RKO (cell line): Measurements from ENCODE around the gene IMMP2L.

Experiments used
- DNase-seq: peaks from one replicate; pipeline ENCODE4 v3.0.0-alpha.2; 2016; ENCODE audit warnings: low spot score

IMMP2L gene

DNA sequence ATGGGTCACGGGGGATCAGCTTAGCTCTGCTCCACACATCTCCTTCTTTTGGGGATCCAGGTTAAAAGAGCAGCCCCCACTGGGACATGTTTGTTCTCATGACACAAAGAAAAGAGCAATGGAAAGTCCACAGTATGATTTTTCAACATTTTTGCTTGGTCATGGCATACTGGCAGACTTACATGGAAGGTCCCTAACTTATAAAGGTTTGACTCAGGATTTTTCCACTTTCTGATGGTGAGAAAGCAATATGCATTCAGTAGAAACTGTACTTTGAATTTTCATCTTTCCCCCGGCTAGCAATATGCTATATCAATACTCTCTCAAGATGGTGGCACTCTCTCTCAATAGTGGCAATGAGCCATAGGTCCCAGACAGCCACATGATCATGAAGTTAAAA, 699.0 kb downstream of the IMMP2L start:
- DNase-seq = no peak

DNA sequence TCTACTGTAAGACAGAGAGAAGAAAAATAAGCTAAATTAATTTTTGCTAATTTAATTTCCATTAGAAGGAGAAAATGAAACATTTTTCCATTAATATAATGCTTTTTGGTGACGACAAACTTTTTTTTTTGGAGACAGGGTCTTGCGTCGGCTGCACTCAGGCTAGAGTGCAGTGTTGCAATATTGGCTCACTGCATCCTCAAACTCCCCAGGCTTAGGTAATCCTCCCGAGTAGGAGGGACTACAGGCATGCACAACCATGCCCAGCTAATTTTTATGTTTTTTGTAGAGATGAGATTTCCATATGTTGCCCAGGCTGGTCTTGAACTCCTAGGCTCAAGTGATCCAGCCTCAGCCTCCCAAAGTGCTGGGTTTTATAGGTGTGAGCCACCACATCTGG, 701.1 kb downstream of the IMMP2L start:
- no peak for DNase-seq

DNA sequence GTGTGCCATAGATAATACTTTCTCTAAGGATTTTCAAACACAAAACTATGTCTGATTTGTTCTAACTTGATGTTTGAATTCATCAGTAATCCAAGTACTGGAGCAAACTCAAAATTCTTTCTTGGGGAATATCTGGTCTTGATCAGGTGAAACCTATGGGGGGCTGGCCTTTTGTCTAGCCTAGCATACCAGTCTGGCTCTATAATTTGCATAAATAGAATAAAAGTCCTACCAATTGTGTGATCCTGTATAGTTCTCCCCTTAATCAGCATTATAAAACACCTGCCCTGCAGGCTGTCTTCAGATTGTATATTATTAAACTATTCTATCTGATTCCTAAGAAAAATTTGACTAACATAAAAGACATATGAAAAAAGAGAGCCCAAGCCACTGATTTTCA, 705.2 kb downstream of the IMMP2L start:
- no peak for DNase-seq

DNA sequence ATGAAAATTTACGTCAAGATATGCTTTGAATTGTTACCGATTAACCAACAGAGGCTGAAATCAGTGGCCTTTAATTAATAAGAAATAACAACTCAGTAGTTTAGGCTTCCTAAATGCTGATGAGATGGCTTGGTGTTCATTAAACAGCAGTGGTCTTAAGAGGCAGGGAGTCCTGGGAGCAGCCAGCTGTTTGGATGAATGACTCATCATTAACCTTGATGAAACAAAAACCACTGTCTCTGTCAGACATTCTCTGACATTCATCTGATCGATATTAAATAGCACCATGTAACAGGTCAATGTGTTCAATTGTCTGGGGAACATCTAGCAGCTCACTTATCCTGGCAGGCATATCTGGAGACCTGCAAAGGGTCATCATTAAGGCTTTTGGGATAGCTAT, 705.6 kb downstream of the IMMP2L start:
- no peak for DNase-seq

DNA sequence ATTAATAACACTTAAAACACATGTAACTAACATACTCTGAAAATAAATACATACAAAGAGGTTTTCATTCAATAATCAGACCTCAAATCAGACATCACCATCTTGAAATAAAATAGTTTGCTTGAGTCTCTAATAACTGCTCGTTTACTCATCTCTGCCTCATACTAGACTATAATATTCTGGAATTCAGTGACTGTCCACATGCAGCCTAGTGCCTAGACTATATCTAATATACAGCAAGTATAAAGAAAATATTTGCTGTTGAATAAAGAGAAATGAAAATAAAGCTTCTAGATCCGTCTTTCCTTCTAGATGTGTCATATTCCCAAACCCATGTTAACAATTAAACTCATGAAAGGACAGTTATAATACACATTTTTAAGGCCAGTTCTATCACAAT, 707.6 kb downstream of the IMMP2L start:
- no peak for DNase-seq

DNA sequence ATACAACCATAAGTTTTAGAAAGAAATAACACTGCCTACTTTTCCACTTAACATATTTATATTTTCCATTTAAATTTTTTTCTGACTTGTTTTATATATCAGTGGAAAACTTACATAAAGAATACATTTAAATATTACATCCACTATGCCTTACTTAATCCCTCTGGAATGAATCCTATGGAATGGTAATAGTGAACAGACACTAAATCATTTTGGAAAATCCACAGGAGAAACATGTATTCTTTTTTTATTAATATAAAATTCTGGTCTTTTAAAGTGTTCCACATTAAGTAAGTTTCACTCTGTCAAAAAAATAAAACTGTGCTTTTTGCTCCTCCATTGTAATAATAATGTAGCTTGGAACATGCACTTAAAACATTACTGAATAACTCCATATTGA, 708.1 kb downstream of the IMMP2L start:
- DNase-seq = no peak

DNA sequence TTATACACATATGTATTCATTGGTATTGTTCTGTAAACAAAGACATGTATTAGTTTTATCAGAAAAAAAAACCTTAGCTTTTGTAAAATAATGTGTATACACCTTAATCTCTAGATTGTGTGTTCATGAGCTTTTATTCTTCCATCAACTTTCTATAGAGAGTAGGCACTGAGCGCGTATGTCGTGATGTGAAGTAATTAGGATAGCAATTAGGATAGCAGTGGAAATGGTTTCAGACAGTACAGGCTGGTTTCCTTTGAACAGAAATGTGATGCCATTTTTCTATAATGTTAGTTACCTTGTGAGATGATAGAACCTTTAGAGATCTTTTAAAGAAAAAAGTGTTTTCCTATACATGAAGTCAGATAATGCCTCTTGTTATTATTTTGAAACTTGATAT, 709.0 kb downstream of the IMMP2L start:
- DNase-seq = no peak

DNA sequence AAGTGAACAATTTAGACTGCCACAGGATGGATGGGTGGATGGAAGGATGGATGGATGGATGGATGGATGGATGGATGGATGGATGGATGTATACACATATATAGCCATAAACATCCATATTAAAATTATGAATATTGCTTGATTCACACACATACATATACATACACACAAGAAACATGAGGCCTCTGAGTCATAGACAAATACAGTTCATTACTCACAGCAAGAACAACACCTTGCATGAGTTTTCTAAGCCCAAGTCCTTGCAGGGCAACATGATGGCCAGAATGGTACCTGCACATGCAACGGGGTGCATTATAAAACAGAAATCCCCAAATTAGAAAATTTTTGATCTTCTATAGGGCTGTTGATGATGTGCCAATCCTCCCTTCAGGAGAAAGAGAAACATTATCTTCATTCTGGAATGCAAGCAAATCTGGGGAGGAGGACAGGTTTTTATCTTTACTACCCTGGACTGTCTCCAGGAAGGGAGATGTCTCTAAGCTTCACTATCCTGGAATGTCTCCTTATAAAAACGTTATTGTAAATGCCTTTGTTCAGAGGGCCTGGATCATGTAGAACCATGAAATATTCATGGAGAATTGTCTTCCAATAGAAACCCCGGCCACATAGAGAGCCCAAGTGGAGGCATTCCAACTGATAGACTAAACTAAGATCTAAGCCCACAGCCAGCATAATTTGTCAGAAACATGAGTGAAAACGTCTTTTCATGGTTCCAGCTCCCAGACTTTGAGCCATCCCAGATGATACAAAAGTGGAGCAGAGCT, 709.9 kb downstream of the IMMP2L start:
- DNase-seq = peak; percentile 64

DNA sequence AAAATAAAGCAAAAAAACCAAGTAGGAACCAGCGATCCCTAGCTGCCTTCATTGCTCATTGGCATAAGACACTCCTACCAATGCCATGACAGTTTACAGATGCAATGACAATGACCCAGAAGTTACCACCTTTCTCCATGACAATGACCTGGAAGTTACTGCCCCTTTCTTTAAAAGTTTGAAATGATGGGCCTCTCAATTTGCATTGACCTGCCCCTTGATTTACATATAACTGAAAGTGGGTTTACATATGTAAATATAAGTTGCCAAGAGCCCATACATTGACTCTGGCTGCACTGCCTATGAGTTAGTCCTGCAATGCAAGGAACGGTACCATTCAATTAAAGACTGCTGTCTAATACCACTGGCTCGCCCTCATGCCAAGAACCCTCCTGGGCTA, 712.1 kb downstream of the IMMP2L start:
- no peak for DNase-seq

DNA sequence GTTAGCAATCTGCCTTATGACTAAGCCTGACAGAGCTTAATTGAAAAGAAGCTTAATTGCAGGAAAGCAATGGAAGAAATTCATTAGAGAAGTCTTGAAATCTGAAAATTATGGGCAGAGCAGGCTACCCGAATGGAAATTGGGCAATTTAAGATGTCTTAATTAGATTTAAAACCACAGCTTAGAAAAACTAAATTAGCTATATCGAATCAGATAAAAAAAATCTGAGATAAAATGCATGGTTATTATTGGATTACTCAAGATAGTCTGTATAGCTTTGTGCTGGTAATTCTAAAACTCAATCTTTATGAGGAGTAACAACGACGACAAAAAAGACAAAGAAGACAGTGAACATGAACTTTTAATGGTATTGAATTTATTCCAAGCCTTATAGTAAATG, 719.5 kb downstream of the IMMP2L start:
- DNase-seq = no peak

DNA sequence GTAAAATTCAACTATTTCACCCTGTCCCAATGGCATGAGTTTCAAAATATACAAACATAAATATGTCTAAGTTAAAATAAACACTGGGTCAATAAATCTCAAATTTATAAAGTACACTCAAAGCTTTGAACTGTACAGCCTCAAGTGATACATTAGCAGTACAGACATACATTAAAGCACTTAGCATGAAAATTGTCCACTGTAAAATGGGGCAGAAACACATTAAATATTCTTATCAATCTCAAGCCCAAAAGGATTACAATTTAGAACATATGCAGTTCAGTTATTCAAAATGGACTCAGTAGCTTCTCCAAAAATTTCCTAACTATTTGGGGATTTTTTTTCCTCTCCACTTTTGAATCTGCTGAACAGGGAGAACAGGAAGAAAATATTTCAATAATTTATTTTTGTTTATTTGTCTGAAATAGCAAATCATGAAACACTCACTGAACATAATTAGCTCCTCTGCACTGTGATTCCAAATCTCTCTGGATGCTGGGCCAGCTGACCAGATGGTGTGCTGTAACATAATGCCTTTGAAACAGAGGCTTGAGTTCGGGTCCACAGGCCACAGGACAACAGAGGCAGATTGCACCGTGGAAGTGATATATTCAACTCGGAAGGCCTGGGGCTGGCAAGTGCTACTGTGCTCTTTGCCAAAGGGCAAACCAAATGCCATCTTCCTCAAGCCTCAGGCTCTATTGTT, 720.3 kb downstream of the IMMP2L start:
- DNase-seq = no peak

DNA sequence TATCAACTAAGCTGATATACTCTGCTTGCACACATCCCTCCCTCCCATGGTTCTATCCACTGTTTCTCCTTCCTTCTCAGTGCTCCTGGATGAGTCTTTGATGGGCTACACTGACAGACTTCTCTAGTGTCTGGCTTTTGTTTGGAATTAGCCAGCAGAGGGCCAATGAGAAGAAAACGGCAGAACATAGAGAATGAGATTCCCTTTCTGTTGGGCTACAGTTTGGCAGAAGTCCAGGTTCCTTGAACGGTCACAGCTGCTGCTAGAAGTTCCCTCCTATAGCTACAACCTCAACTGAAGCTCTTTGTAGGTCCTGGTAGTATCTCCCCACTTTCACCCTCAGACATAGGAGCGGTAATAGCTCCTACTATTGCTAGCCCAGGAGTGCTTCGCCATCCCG, 722.4 kb downstream of the IMMP2L start:
- peak; percentile 36 for DNase-seq

DNA sequence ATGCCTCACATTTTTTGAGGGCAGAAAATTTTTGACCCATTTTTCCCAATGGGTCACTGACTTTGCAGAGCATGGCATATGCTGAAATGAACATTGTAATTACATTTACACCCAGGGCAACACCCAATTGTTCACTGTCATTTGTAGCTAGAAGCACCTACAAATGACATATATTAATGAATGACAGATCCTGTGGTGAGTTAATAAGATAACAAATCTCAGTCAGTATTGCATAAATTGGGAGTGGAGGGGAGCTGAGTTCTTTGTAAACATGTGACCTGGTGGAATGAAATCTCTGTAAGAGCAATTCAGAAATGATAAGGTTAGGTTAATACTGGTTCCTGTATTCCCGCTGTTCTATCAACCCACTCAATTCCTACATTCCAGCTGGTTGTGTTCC, 726.4 kb downstream of the IMMP2L start:
- no peak for DNase-seq

DNA sequence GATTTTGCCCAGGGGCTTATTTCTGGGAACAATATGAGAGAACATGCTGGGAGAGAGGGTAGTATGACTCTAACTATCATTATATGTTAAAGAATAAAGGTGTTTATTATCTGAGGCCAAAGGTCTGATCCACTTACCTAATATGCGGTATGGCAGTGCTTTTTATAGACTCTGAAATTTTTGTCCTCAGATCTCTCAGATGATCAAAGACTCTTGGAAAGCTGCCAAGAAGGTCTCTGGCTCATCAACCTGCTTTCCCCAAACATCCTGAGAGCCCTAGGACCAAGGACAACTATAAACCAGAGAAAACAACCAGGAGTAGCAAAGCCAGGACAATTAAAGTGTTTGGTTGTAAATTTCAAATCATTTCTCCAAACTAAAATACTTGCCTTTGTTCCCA, 727.1 kb downstream of the IMMP2L start:
- DNase-seq = no peak

DNA sequence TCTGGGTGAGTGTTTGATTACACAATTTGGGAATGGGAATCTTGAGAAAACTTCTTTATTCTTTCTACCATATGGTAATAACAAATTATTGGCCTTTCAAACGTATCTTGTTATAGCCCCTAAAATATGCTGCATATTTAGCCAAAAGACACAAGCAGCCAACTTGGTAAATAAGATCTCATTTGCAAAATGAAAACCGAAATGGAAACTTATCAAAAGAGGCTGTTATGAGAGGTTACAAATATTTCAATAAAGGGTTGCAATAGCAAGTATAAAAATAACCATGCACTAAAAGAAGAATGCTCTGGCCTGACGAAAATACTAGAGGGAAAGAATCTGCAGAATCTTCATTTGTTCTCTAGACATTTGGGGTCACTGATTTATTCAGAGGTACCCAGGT, 730.9 kb downstream of the IMMP2L start:
- no peak for DNase-seq

DNA sequence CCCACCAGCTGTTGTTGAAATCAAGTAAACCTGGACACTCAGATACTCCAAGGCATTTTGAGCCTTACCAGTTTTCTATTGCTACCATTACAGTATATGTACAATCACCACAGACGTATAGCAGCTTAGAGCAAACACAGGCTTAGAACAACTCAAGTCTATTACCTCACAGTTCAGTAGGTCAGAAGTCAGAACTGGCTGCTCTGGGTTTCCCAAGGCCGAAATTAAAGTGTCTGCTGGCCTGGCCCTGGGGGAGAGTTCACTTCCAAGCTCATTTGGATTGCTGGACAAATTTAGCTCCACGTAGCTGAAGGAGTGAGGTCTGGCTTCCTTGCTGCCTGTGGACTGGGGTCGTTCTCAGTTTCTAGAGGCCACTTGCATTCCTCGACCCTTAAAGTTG, 731.5 kb downstream of the IMMP2L start:
- DNase-seq = no peak

DNA sequence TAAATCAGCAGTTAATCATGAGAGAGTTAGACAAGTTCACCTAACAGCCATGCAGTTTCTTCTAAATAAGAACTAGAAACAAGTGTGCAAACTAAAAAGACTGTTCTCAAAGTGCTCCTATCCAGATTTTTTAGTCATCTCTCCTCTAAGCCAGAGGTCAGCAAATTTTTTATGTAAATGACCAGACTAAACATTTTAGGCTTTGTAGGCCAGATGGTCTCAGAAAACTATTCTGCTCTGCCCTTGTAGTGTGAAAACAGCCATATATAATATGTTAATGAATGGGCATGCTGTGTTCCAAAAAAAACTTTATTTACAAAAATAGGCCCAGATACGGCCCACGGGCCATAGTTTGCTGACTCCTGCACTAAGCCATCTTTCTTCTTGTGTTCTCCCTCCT, 734.4 kb downstream of the IMMP2L start:
- DNase-seq = no peak

DNA sequence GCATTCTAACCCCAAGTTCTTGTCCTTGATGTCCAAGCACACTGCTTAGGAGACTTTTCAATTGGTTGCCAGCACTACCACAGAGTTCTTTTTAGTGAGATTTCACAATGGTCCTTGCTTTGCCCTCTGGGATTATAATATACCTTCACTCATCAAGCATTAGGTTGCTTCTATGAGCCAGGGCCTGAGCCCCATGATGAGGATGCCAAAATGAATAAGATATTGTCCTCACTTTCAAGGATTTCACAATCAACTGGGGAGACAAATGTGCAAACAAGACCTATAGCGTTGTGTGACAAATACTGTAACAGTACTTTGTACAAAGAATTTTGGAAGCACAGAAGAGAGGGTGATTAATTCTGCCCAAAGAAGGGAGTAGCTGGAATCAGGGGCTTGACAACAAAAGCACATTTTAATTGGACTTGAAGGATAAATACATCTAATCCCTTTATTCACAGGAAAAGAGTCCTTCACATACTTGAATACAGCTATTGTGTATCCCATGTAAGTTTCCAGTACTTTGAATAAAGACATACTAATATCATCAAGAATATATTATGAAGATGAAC, 734.9 kb downstream of the IMMP2L start:
- no peak for DNase-seq

DNA sequence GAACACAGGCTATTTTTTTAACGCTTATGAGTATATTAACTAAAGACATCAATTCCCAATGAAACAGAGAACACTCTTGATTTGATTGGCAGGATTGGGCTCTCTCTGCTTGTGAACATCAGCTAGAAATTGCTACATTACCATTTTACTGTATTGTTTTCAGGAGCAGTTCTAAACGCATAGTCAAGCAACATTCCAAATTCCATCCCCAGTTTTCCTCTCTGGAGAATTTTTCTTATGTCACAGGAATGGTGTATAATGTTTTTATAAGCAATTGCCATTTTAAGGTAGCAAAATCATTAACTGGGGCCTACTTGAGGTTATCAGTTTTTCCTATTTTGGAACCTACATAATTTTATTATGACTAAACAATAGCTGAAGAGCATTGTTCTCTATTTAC, 748.3 kb downstream of the IMMP2L start:
- DNase-seq = no peak

DNA sequence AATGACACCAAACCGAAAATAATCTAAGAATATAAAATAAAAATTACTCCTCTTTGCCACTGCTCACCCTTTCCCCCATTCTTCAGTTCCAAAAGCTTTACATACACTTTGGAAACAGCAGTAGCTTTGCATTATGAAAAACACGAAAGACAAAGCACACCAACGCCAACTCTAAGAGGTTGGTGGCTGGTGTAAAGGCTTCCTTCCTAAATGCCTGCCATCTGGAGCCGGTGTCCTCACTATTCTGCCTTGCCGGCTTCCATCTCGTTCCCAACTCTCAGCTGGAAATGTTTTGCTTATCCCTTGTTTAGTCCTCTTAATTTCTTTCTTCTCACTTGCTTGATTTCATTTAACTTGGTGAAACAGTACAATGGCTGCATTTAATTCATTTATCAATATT, 752.5 kb downstream of the IMMP2L start:
- DNase-seq = no peak

DNA sequence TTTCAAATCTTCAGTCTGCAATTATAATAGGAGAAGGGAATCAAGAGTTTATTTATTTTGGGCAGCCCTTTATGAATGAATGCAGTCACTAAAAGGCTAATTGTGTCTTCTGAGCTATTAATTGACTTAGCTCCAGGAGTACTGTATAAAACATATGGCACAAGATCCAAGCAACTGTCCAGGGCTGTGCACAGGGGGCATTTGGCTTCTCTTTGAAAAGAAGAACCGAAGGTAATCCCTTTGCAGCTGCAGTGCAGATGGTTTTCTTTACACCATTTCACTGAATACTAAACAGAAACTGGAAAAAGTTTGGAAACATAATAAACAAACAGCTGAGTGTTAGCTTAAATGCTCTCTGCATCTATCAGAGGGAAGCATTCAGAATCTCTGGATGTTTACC, 753.9 kb downstream of the IMMP2L start:
- DNase-seq = no peak

DNA sequence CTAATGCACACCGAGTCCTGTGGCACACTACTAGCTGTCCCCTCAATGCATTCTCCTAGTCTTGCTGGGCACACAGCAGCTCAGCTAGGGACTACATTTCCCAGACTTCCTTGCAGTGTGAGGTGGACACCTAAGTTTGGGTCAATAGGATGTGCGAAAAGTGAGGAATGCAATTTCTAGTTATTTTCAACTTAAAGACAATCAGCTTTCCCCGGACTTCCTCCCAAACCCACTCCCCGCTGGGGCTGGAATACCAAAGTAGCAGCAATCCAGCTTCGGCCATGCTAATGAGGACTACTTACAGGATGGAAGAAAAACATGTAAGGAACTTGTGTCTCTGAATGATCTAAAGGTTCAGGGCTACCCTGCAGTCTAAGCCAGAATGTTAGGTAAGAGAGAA, 757.8 kb downstream of the IMMP2L start:
- DNase-seq = no peak

DNA sequence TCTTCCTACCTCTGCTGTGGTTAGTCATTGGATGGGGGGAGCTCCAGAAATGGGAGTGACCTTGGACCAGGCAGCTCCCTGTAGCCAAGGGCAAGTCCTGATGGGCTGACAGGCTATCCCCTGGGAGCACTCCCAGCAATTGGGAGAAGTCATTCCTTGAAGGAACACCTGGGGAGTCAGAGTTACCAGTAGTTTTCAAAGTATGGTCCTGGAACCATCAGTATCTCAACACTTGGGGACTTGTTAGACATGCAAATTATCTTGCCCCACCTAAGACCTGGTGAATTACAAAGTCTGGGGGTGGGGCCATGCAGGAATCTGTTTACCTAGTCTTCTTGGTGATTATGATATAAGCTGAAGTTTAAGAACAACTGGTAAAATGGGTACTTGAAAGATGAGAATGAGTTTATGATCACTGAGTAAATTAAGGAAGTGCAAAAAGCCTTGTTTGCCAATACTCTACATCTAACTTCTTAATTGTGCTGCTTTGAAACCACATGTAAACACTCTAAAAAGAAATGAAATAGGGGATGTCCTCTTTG, 758.6 kb downstream of the IMMP2L start:
- no peak for DNase-seq
